IPS-18c (cell line): ENCODE data around the gene PIK3CB.
"Not testable (repeated sequence)": the region's sequence is repeated elsewhere in the genome, so short reads cannot be mapped to it uniquely, and the experiment has no call there.

ENCODE experiments used
- H3K4me3 ChIP-seq: 2 replicates; pipeline ENCODE4 v1.7.0; 2013; ENCODE audit warnings: low read depth, mild to moderate bottlenecking, low read length, moderate library complexity; ENCODE audit not compliant: insufficient read depth
- H3K9me3 ChIP-seq: one replicate; pipeline ENCODE4 v1.6.1; 2013; ENCODE audit warnings: mild to moderate bottlenecking, low read length, moderate library complexity; ENCODE audit not compliant: control insufficient read depth, insufficient read depth

Gene PIK3CB

GRCh38 chr3:138854204-138854603 is 19.5 kb upstream of the PIK3CB start:
- H3K4me3 ChIP-seq: no peak overlapping the region

GRCh38 chr3:138850151-138850550 is 15.4 kb upstream of the PIK3CB start:
- Histone ChIP-seq H3K4me3 (no peak overlapping the region), H3K9me3 (no peaks in the 10 kb centered on the region)

More at GRCh38 chr3:138854204-138854603, 19.5 kb upstream of the PIK3CB start:
- H3K9me3 ChIP-seq: no peaks in the 10 kb centered on the region

- H3K4me3 ChIP-seq: no peak overlapping the region
- H3K9me3 ChIP-seq: no peaks in the 10 kb centered on the region
Observed at GRCh38 chr3:138849222-138849940, 14.7 kb upstream of the PIK3CB start.

GRCh38 chr3:138848696-138849095 is 14.0 kb upstream of the PIK3CB start:
- Histone ChIP-seq H3K9me3 (no peaks in the 10 kb centered on the region), H3K4me3 (no peak overlapping the region)

GRCh38 chr3:138846824-138847223 is 12.1 kb upstream of the PIK3CB start:
- H3K9me3 ChIP-seq, H3K4me3 ChIP-seq: not testable (repeated sequence)

- Histone ChIP-seq H3K4me3 (no peak overlapping the region), H3K9me3 (no peaks in the 10 kb centered on the region)
Observed at GRCh38 chr3:138846262-138846791, 11.6 kb upstream of the PIK3CB start.

- Histone ChIP-seq H3K9me3 (no peaks in the 10 kb centered on the region), H3K4me3 (no peak overlapping the region)
Observed at GRCh38 chr3:138845771-138846173, 11.0 kb upstream of the PIK3CB start.

GRCh38 chr3:138845181-138845601 is 10.5 kb upstream of the PIK3CB start:
- no peak overlapping the region for H3K4me3 ChIP-seq
- H3K9me3 ChIP-seq: no peaks in the 10 kb centered on the region

GRCh38 chr3:138842483-138843188 is 7.9 kb upstream of the PIK3CB start:
- Histone ChIP-seq H3K4me3 (no peak overlapping the region), H3K9me3 (no peaks in the 10 kb centered on the region)

GRCh38 chr3:138838385-138838784 is 3.7 kb upstream of the PIK3CB start:
- not testable (repeated sequence) for H3K9me3 ChIP-seq, H3K4me3 ChIP-seq

GRCh38 chr3:138835846-138836245 is 1.1 kb upstream of the PIK3CB start:
- H3K9me3 ChIP-seq, H3K4me3 ChIP-seq: not testable (repeated sequence)

GRCh38 chr3:138835397-138835757 is 649 bp upstream of the PIK3CB start:
- Histone ChIP-seq H3K4me3 (peak overlapping the region; percentile 45), H3K9me3 (no peaks in the 10 kb centered on the region)

- H3K4me3 ChIP-seq: peak overlapping the region; percentile 45
- H3K9me3 ChIP-seq: no peaks in the 10 kb centered on the region
Observed at GRCh38 chr3:138833899-138834595, 681 bp downstream of the PIK3CB start.

- not testable (repeated sequence) for H3K4me3 ChIP-seq, H3K9me3 ChIP-seq
Observed at GRCh38 chr3:138832473-138833057, 2.2 kb downstream of the PIK3CB start.

- no peaks in the 10 kb centered on the region for H3K9me3 ChIP-seq
- H3K4me3 ChIP-seq: no peak overlapping the region
Observed at GRCh38 chr3:138829886-138830510, 4.7 kb downstream of the PIK3CB start.

- Histone ChIP-seq H3K4me3 (no peak overlapping the region), H3K9me3 (no peaks in the 10 kb centered on the region)
Observed at GRCh38 chr3:138829097-138829496, 5.6 kb downstream of the PIK3CB start.

- no peak overlapping the region for H3K4me3 ChIP-seq
- H3K9me3 ChIP-seq: no peaks in the 10 kb centered on the region
Observed at GRCh38 chr3:138827222-138827621, 7.5 kb downstream of the PIK3CB start.
